ENCODE measurements around the gene GNB1. TPM values are rescaled to one million over a fixed set of nuclear protein-coding genes. Genes with fewer than 3 reads are reported as not detected.

Gene GNB1
- total RNA-seq, 1 donor from 2014 or later, result 257 TPM

DNA sequence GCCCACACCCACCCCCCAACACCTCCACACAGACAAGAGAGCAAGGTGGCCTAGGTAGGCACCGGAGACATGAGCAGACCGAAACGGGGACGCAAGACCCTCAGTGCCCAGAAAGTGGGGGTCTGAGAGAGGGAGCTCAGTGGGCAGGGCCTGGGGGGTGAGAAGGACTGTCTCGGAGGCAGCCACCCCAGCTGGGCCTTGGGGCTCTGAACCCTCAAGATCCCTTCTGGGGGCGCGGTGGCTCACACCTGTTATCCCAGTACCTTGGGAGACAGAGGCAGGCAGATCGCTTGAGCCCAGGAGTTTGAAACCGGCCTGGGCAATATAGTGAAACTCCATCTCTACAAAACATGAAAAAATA lies 9.1 kb upstream of the GNB1 start:
- no peak for DNase-seq (ENCODE audit: low read depth)
- Histone ChIP-seq H3K36me3 (ENCODE audit: control insufficient read depth, insufficient read depth, low read length) (no peaks in the 10 kb centered on the region), H3K4me3 (ENCODE audit: low read depth, low read length) (no peak overlapping the region), H3K27me3 (ENCODE audit: control insufficient read depth, insufficient read depth, low read length) (peaks cover 5% of the 10 kb centered on the region)
- TF ChIP-seq, protein P1, sequence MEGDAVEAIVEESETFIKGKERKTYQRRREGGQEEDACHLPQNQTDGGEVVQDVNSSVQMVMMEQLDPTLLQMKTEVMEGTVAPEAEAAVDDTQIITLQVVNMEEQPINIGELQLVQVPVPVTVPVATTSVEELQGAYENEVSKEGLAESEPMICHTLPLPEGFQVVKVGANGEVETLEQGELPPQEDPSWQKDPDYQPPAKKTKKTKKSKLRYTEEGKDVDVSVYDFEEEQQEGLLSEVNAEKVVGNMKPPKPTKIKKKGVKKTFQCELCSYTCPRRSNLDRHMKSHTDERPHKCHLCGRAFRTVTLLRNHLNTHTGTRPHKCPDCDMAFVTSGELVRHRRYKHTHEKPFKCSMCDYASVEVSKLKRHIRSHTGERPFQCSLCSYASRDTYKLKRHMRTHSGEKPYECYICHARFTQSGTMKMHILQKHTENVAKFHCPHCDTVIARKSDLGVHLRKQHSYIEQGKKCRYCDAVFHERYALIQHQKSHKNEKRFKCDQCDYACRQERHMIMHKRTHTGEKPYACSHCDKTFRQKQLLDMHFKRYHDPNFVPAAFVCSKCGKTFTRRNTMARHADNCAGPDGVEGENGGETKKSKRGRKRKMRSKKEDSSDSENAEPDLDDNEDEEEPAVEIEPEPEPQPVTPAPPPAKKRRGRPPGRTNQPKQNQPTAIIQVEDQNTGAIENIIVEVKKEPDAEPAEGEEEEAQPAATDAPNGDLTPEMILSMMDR (IDR thresholded peaks at IDR 0.05; ENCODE audit: insufficient read depth, low read length, poor library complexity, severe bottlenecking), result no peak

DNA sequence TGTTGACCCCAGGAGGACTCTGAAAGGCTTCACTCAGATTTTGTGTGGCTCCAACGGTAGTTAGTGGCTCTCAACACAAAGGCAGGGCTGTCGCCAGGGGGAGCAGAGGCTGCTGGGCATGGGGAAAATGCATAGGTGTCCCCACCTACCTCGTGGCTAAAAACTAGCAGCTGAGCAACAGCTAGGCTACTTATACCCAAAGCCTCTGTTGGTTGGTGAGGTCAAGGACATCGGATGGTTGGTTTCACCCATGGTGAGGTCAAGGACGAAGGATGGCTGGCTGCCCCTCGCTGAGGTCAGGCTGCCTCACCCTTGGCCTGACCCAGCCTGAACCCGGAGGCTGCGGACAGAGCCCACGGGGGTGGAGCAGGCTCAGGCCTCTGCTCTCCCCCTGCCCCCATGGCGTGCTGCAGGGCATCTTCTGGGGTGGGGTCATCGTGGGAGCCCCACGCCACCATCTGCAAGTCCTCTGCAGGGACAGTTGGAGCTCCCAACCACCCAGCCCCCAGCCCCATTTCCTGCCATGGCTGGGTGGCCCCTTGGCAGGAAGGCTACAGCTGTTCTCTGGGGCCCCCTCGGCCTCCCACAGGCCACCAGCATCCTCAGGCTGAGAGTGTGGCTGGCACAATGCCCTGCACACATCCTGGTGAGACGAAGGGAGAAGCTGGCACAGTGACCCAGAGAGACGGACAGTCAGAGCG lies 8.5 kb upstream of the GNB1 start:
- H3K36me3 ChIP-seq (ENCODE audit: control insufficient read depth, insufficient read depth, low read length), result no peaks in the 10 kb centered on the region
- TF ChIP-seq, protein P1 (IDR thresholded peaks at IDR 0.05; ENCODE audit: insufficient read depth, low read length, poor library complexity, severe bottlenecking), result no peak
- peaks cover 5% of the 10 kb centered on the region for H3K27me3 ChIP-seq (ENCODE audit: control insufficient read depth, insufficient read depth, low read length)
- DNase-seq (ENCODE audit: low read depth), result no peak
- no peak overlapping the region for H3K4me3 ChIP-seq (ENCODE audit: low read depth, low read length)

DNA sequence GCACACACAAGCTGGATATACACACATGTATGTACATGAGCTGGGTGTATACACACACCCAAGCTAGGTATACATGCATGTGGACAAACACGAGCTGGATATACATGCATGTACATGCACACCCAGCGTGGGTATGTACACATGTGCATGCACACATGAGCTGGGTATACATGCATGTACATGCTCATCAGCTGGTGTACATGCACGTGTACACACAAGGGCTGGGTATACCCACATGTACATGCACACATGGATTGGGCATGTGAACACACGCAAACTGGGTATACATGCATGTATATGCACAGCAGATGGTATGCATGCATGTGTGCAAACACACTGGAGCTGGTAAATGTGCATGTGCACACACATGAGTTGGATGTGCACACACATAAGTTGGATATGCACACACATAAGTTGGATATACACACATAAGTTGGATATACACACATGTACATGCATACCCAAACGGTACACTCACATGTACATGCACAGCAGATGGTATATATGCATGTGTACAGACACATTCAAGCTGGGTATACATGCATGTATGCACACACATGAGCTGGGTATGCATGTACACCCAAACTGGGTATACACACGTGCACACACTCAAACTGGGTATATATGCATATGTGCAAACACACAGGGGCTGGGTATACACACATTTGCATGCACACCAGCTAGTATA lies 7.5 kb upstream of the GNB1 start:
- Histone ChIP-seq H3K27me3 (ENCODE audit: control insufficient read depth, insufficient read depth, low read length) (peaks cover 5% of the 10 kb centered on the region), H3K36me3 (ENCODE audit: control insufficient read depth, insufficient read depth, low read length) (no peaks in the 10 kb centered on the region), H3K4me3 (ENCODE audit: low read depth, low read length) (no peak overlapping the region)
- no peak for DNase-seq (ENCODE audit: low read depth)
- TF ChIP-seq, protein P1 (IDR thresholded peaks at IDR 0.05; ENCODE audit: insufficient read depth, low read length, poor library complexity, severe bottlenecking), result no peak

DNA sequence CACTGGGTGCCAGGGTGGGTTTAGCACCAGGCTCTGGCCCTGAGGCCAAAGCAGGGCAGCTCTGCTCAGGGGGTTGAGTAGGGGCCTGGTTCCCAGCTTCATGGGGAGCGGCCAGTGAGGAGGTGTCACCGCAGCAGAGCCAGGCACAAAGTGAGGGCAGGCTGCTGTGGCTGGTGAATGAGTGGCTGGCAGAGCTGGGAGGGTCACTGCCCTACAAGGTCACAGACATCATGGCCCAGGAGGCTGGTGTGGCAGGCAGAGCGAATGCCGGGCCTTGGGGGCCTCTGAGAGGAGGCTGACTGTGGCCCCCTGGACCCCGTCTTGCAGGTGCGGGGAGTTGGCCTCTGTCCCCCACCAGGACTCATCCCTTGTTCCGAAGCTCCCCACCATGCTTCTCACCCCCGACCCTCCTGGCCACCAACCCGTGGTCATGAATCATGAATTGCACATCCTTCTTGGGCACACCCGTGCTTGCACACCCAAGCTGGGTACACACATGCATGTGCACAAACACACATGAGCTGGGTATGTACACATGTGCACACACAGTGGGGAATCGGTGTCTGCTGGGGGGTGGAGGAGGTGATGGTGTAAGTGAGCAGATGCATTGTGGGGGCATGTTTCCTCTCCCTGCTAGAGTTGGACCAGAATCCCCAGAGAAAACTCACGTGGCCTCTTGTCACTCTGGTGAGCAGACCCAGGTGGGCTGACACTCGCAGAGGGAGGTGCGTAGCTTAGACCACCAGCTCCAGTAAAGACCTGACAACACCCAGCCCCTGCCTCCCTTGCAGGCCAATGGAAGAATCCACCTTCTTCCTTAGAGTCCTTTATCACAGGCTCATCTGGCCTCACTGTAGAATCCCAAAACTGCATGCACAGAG lies 4.8 kb upstream of the GNB1 start:
- TF ChIP-seq, protein P1 (IDR thresholded peaks at IDR 0.05; ENCODE audit: insufficient read depth, low read length, poor library complexity, severe bottlenecking), result no peak
- no peak for DNase-seq (ENCODE audit: low read depth)
- Histone ChIP-seq H3K4me3 (ENCODE audit: low read depth, low read length) (no peak overlapping the region), H3K27me3 (ENCODE audit: control insufficient read depth, insufficient read depth, low read length) (peaks cover 5% of the 10 kb centered on the region), H3K36me3 (ENCODE audit: control insufficient read depth, insufficient read depth, low read length) (no peaks in the 10 kb centered on the region)

DNA sequence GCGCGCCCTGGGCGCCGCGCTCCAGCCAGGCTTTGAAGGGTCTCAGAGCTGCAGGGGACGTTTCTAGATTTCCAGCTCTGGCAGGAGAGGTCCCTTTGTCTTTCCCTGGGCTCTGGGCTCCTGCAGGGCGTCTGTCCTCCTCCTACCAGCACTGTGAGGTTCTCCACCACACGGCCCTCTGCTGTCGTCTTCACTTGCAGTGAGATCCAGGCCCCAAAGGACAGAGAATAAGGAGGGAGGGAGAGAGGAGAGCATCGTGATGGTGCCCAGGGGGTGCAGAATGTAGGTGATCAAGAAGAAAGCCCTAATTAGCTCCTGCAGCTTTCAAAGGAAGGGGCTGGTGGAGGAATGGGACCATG lies 4.2 kb upstream of the GNB1 start:
- no peaks in the 10 kb centered on the region for H3K36me3 ChIP-seq (ENCODE audit: control insufficient read depth, insufficient read depth, low read length)
- DNase-seq (ENCODE audit: low read depth), result no peak
- H3K27me3 ChIP-seq (ENCODE audit: control insufficient read depth, insufficient read depth, low read length), result peaks cover 5% of the 10 kb centered on the region
- TF ChIP-seq, protein P1 (IDR thresholded peaks at IDR 0.05; ENCODE audit: insufficient read depth, low read length, poor library complexity, severe bottlenecking), result no peak
- no peak overlapping the region for H3K4me3 ChIP-seq (ENCODE audit: low read depth, low read length)

Measured in kidney epithelial cell (primary cell).